ENCODE data around the gene SLC9A9. TPM values are rescaled to one million over a fixed set of nuclear protein-coding genes. Genes with fewer than 3 reads are reported as not detected.
"Not testable (repeated sequence)": the region's sequence is repeated elsewhere in the genome, so short reads cannot be mapped to it uniquely, and the experiment has no call there.

The SLC9A9 gene
- total RNA-seq, 1 experiment from 2014 or later, result 1.4 TPM

GRCh38 chr3:143521803-143522202 lies 326.5 kb downstream of the SLC9A9 start:
- H3K36me3 ChIP-seq (ENCODE audit: insufficient read depth, low read length, poor library complexity, severe bottlenecking), result no peaks in the 10 kb centered on the region
- no peak overlapping the region for H3K4me3 ChIP-seq (ENCODE audit: low read depth, low read length, poor library complexity, severe bottlenecking)
- POLR2A ChIA-PET (ENCODE audit: low non-redundant PET), result no interaction called here
- no TSS peak for BruUV-seq (replicated peaks)
- no peaks in the 10 kb centered on the region for H3K4me1 ChIP-seq (ENCODE audit: insufficient read depth, low read length, poor library complexity, severe bottlenecking)
- CTCF ChIA-PET, result no interaction called here
- intact Hi-C loops (cut with micrococcal nuclease; ENCODE audit: unreplicated experiment), result no loop called here
- DNase-seq (ENCODE audit: low spot score), result no peak
- no peak overlapping the region for H3K27ac ChIP-seq (ENCODE audit: low read depth, low read length, poor library complexity, severe bottlenecking)
- TF ChIP-seq EZH2 (IDR thresholded peaks at IDR 0.05; ENCODE audit: borderline replicate concordance, low read depth, low read length, poor library complexity, severe bottlenecking) (no peak), CTCF (conservative IDR thresholded peaks at IDR 0.05; ENCODE audit: low read depth, low read length) (no peak)
- no peaks in the 10 kb centered on the region for H3K27me3 ChIP-seq (replicated peaks; ENCODE audit: insufficient read depth, low read depth, low read length, poor library complexity)
- H3K9me3 ChIP-seq (ENCODE audit: low read depth, low read length, poor library complexity, severe bottlenecking), result no peaks in the 10 kb centered on the region

DNA sequence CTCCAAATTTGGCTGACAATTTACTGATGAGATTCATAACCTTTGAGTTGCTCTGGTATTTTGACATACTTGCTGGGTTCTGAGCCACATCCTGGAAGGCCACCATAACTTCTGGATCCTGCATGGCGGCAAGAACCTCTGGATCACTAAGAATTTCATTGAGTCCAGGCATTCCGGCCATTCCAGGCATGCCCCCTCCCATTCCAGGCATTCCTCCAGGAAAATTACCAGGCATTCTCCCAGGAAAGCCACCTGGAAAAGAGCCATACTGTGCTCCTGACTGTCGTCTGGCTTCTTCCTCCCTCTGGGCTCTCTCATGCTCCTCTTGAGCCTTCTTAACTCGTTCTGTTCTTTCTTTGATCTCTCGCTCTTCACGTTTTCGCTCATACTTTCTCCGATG lies 331.1 kb downstream of the SLC9A9 start:
- H3K4me3 ChIP-seq (ENCODE audit: low read depth, low read length, poor library complexity, severe bottlenecking); H3K9me3 ChIP-seq (ENCODE audit: low read depth, low read length, poor library complexity, severe bottlenecking); intact Hi-C loops (cut with micrococcal nuclease; ENCODE audit: unreplicated experiment); H3K27ac ChIP-seq (ENCODE audit: low read depth, low read length, poor library complexity, severe bottlenecking); CTCF ChIA-PET; BruUV-seq (replicated peaks); POLR2A ChIA-PET (ENCODE audit: low non-redundant PET); DNase-seq (ENCODE audit: low spot score); H3K36me3 ChIP-seq (ENCODE audit: insufficient read depth, low read length, poor library complexity, severe bottlenecking); H3K4me1 ChIP-seq (ENCODE audit: insufficient read depth, low read length, poor library complexity, severe bottlenecking); H3K27me3 ChIP-seq (replicated peaks; ENCODE audit: insufficient read depth, low read depth, low read length, poor library complexity): not testable (repeated sequence)

GRCh38 chr3:143514874-143515273 lies 333.4 kb downstream of the SLC9A9 start:
- H3K4me3 ChIP-seq (ENCODE audit: low read depth, low read length, poor library complexity, severe bottlenecking), result no peak overlapping the region
- no peak for TF ChIP-seq EZH2 (IDR thresholded peaks at IDR 0.05; ENCODE audit: borderline replicate concordance, low read depth, low read length, poor library complexity, severe bottlenecking)
- TF ChIP-seq CTCF (conservative IDR thresholded peaks at IDR 0.05; ENCODE audit: low read depth, low read length), result no peak
- H3K27me3 ChIP-seq (replicated peaks; ENCODE audit: insufficient read depth, low read depth, low read length, poor library complexity), result no peaks in the 10 kb centered on the region
- no peak for DNase-seq (ENCODE audit: low spot score)
- no peaks in the 10 kb centered on the region for H3K9me3 ChIP-seq (ENCODE audit: low read depth, low read length, poor library complexity, severe bottlenecking)
- no peaks in the 10 kb centered on the region for H3K36me3 ChIP-seq (ENCODE audit: insufficient read depth, low read length, poor library complexity, severe bottlenecking)
- POLR2A ChIA-PET (ENCODE audit: low non-redundant PET), result no interaction called here
- no TSS peak for BruUV-seq (replicated peaks)
- H3K4me1 ChIP-seq (ENCODE audit: insufficient read depth, low read length, poor library complexity, severe bottlenecking), result no peaks in the 10 kb centered on the region
- H3K27ac ChIP-seq (ENCODE audit: low read depth, low read length, poor library complexity, severe bottlenecking), result no peak overlapping the region
- intact Hi-C loops (cut with micrococcal nuclease; ENCODE audit: unreplicated experiment), result no loop called here
- CTCF ChIA-PET, result no interaction called here

GRCh38 chr3:143514109-143514508 lies 334.2 kb downstream of the SLC9A9 start:
- CTCF ChIA-PET, result no interaction called here
- Histone ChIP-seq H3K9me3 (ENCODE audit: low read depth, low read length, poor library complexity, severe bottlenecking) (no peaks in the 10 kb centered on the region), H3K27ac (ENCODE audit: low read depth, low read length, poor library complexity, severe bottlenecking) (no peak overlapping the region), H3K4me1 (ENCODE audit: insufficient read depth, low read length, poor library complexity, severe bottlenecking) (no peaks in the 10 kb centered on the region), H3K36me3 (ENCODE audit: insufficient read depth, low read length, poor library complexity, severe bottlenecking) (no peaks in the 10 kb centered on the region), H3K4me3 (ENCODE audit: low read depth, low read length, poor library complexity, severe bottlenecking) (no peak overlapping the region), H3K27me3 (replicated peaks; ENCODE audit: insufficient read depth, low read depth, low read length, poor library complexity) (no peaks in the 10 kb centered on the region)
- TF ChIP-seq CTCF (conservative IDR thresholded peaks at IDR 0.05; ENCODE audit: low read depth, low read length) (no peak), EZH2 (IDR thresholded peaks at IDR 0.05; ENCODE audit: borderline replicate concordance, low read depth, low read length, poor library complexity, severe bottlenecking) (no peak)
- DNase-seq (ENCODE audit: low spot score), result no peak
- POLR2A ChIA-PET (ENCODE audit: low non-redundant PET), result interaction anchor here (0.6 kb wide), 1 partner anchor 17 kb away, joined by 3 read pairs; no protein-coding TSS in a partner anchor
- no TSS peak for BruUV-seq (replicated peaks)
- intact Hi-C loops (cut with micrococcal nuclease; ENCODE audit: unreplicated experiment), result no loop called here
